K562 (cell line): ENCODE measurements around the gene PRICKLE2. TPM values are rescaled to one million over a fixed set of nuclear protein-coding genes. Genes with fewer than 3 reads are reported as not detected.

Source experiments
- ATAC-seq: fragments of 200-7000 bp; cut with Tn5 transposase; 3 replicates; pipeline ENCODE4 v1.9.1; 2020; ENCODE audit warnings: moderate library complexity
- BruUV-seq: library from RNA; stranded (reverse); fragments of 400-500 nt; replicated peaks from 2 replicates; lab custom pipeline; 2021; lab: Mats Ljungman, UMichigan
- CTCF ChIA-PET: fragments of 300-600 bp; formaldehyde crosslinking; extraction: SDS; loops from one replicate; lab custom pipeline; 2021; ENCODE audit warnings: low intra/inter-chr PET ratio; lab: Yijun Ruan, JAX
- POLR2A ChIA-PET: fragments of 300-600, 350-650 bp; sonication (Branson Sonifier 250); formaldehyde crosslinking; extraction: SDS; loops from one replicate; lab custom pipeline; 2021; ENCODE audit warnings: antibody characterized with exemption, inconsistent platforms; lab: Yijun Ruan, JAX
- DNase-seq, 4 experiments: peaks; one replicate each; pipeline versions ENCODE4 v3.0.0 to v3.0.0-alpha.2; 2011 to 2018; ENCODE audit warnings: low spot score in 3 of 4, mixed read lengths in 3 of 4; ENCODE audit errors: extremely low read depth in 1 of 4
- FAIRE-seq: peaks from 2 replicates; lab custom pipeline; 2011; peaks lifted over from hg19 to GRCh38; lab: Jason Lieb, UNC
- H2AFZ ChIP-seq: 2 replicates; pipeline ENCODE4 v1.6.0; 2011; ENCODE audit warnings: low read depth, low read length, control low read depth, inconsistent platforms
- H3K27ac ChIP-seq: fragments of 200-600 bp; 3 replicates; pipeline ENCODE4 v1.8.0; 2011; ENCODE audit warnings: low read depth, mild to moderate bottlenecking, control low read depth, inconsistent platforms, low read length, moderate library complexity, mixed read lengths; ENCODE audit errors: extremely low read depth
- H3K27me3 ChIP-seq, 2 experiments: fragments of 300-600 bp in 1 of 2; 2 replicates in 1 of 2; 3 replicates in 1 of 2; pipeline versions ENCODE4 v1.6.0 to v1.8.0; 2011; ENCODE audit warnings: inconsistent platforms in 2 of 2, low read length in 2 of 2, mild to moderate bottlenecking in 1 of 2, mixed read lengths in 1 of 2, moderate library complexity in 1 of 2; ENCODE audit not compliant: control insufficient read depth in 2 of 2, insufficient read depth in 2 of 2
- H3K36me3 ChIP-seq: fragments of 300-600 bp; 3 replicates; pipeline ENCODE4 v1.8.0; 2011; ENCODE audit warnings: mild to moderate bottlenecking, low read length, inconsistent platforms; ENCODE audit not compliant: control insufficient read depth, insufficient read depth
- H3K4me1 ChIP-seq, 2 experiments: fragments of 200-600 bp in 1 of 2; replicated peaks in 1 of 2; 2 replicates in 1 of 2; 3 replicates in 1 of 2; pipeline versions ENCODE4 v1.5.1 to v1.8.0; 2011; ENCODE audit warnings: inconsistent platforms in 2 of 2, low read length in 2 of 2, mild to moderate bottlenecking in 1 of 2, mixed read lengths in 1 of 2, moderate library complexity in 1 of 2; ENCODE audit not compliant: control insufficient read depth in 2 of 2, insufficient read depth in 2 of 2
- H3K4me2 ChIP-seq: 2 replicates; pipeline ENCODE4 v1.6.1; 2011; ENCODE audit warnings: low read length, control low read depth, inconsistent platforms, mixed read lengths; ENCODE audit not compliant: insufficient read depth
- H3K4me3 ChIP-seq: fragments of 200-600 bp; sonication (generic), shearing (Covaris generic); 2 replicates; pipeline ENCODE4 v1.5.1; 2016; ENCODE audit warnings: control low read depth, inconsistent platforms
- H3K79me2 ChIP-seq: fragments of 200-600 bp; 3 replicates; pipeline ENCODE4 v1.8.0; 2011; ENCODE audit warnings: low read length, inconsistent platforms; ENCODE audit not compliant: control insufficient read depth, insufficient read depth
- H3K9ac ChIP-seq, 2 experiments: 2 replicates each; pipeline versions ENCODE4 v1.6.0 to v1.6.1; 2011; ENCODE audit warnings: low read depth in 2 of 2, low read length in 2 of 2, control low read depth in 1 of 2, inconsistent platforms in 1 of 2, mild to moderate bottlenecking in 1 of 2, mixed read lengths in 1 of 2; ENCODE audit not compliant: insufficient read depth in 1 of 2
- H3K9me1 ChIP-seq: one replicate; pipeline ENCODE4 v1.6.0; 2011; ENCODE audit warnings: inconsistent platforms, mild to moderate bottlenecking, low read length, moderate library complexity; ENCODE audit not compliant: control insufficient read depth, insufficient read depth
- H3K9me3 ChIP-seq: replicated peaks from 2 replicates; pipeline ENCODE4 v1.5.1; 2011; ENCODE audit warnings: low read depth, low read length, inconsistent platforms; ENCODE audit not compliant: control insufficient read depth, insufficient read depth
- H4K20me1 ChIP-seq: replicated peaks from 2 replicates; pipeline ENCODE4 v1.6.1; 2011; ENCODE audit warnings: low read length, inconsistent platforms, mixed read lengths; ENCODE audit not compliant: control insufficient read depth, insufficient read depth
- MAZ ChIP-seq, 2 experiments: fragments of 450-650 bp in 1 of 2; sonication (generic) in 1 of 2; formaldehyde crosslinking; IDR thresholded peaks in 1 of 2; conservative IDR thresholded peaks in 1 of 2; 2 replicates each; pipeline versions ENCODE4 v1.4.0 to v1.5.0; 2020; ENCODE audit warnings: mild to moderate bottlenecking in 1 of 2, missing genetic modification reagents in 1 of 2
- in situ Hi-C: fragments of 300-500 bp; cut with MboI; formaldehyde crosslinking; loops from 4 replicates; pipeline ENCODE4 v1.15.0; 2018; ENCODE audit warnings: inconsistent platforms, mixed read lengths
- intact Hi-C: fragments of 100-400 bp; cut with micrococcal nuclease; formaldehyde crosslinking; loops from 2 replicates; pipeline ENCODE4 v1.14.2; 2022
- polyA plus RNA-seq, 8 experiments: library from polyadenylated mRNA; depleted of rRNA in 4 of 8; stranded (reverse) in 5 of 8; unstranded in 3 of 8; fragments of >200 nt; fragmentation: Nextera tagmentation in 2 of 8; fragmentation: Illumina TruSeq in 1 of 8; extraction: Ambion mirVana in 2 of 8; extraction: Trizol in 1 of 8; gene quantifications; 2 replicates each; pipeline versions ENCODE4 v1.2.1 to v1.2.3, GENCODE V29; 2011 to 2014; ENCODE audit warnings: inconsistent platforms in 1 of 8, missing spikeins in 1 of 8
- total RNA-seq, 7 experiments: library from RNA; depleted of rRNA in 6 of 7; stranded (reverse); fragments of >200 nt in 6 of 7; fragmentation: Illumina TruSeq in 2 of 7; extraction: Trizol in 2 of 7; gene quantifications; 2 replicates each; pipeline versions ENCODE4 v1.2.1 to v1.2.3, GENCODE V29; 2011 to 2021; ENCODE audit warnings: low replicate concordance in 1 of 7
- TF ChIP-seq, protein P1 (sequence below), 3 experiments: fragments of 200-800 bp in 1 of 3; fragments of 250-450 bp in 1 of 3; fragments of 450-650 bp in 1 of 3; sonication (Bioruptor Pico) in 1 of 3; sonication (Bioruptor generic) in 1 of 3; formaldehyde crosslinking in 1 of 3; IDR thresholded peaks; 2 replicates each; pipeline versions ENCODE4 v1.6.1 to v1.8.0; 2016 to 2022; ENCODE audit warnings: mild to moderate bottlenecking in 2 of 3, missing genetic modification characterization in 2 of 3, missing compliant biosample characterization in 1 of 3, moderate library complexity in 1 of 3
- TF ChIP-seq, protein P2 (sequence below): fragments of 200-800 bp; sonication (Bioruptor generic); IDR thresholded peaks from 2 replicates; pipeline ENCODE4 v1.6.1; 2016; ENCODE audit warnings: missing genetic modification characterization, missing compliant biosample characterization

Gene PRICKLE2
- total and polyA plus RNA-seq, 9 of the 15 experiments (the other 6 are each of a cell fraction or from before 2014, with no cell fraction given) = 0.07 to 0.09 TPM; not detected in 7

DNA sequence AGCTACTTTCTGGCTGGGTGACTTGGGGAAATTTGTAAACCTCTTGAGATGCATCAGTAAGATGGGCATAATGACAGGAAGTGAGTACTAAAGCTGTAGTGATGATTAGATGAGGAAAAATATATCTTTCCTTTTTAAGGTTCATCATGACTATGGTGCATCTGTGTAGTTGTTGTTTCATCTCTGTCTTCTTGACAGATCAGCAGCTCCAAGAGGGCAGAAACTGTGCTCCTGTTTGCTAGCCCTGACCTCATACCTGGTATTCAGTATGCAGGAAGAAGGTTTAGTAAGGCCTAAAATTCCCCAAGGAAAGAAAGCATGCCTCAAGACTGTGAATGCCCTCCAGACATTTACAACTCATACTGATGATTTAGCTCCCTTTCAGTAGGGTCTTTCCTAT, 119.5 kb downstream of the PRICKLE2 start:
- Histone ChIP-seq H3K36me3 (no peaks in the 10 kb centered on the region), H3K4me1 (no peaks in the 10 kb centered on the region), H3K4me2 (no peak overlapping the region), H3K9me3 (no peaks in the 10 kb centered on the region), H3K79me2 (no peaks in the 10 kb centered on the region), H2AFZ (no peak overlapping the region), H3K27ac (no peak overlapping the region), H3K9me1 (no peaks in the 10 kb centered on the region), H3K4me3 (no peak overlapping the region), H3K27me3 (peaks cover 0 to 11% of the 10 kb centered on the region in 2 experiments; a peak in 1 of 5 replicates), H3K9ac (no peak overlapping the region), H4K20me1 (no peaks in the 10 kb centered on the region)
- TF ChIP-seq, protein P1, sequence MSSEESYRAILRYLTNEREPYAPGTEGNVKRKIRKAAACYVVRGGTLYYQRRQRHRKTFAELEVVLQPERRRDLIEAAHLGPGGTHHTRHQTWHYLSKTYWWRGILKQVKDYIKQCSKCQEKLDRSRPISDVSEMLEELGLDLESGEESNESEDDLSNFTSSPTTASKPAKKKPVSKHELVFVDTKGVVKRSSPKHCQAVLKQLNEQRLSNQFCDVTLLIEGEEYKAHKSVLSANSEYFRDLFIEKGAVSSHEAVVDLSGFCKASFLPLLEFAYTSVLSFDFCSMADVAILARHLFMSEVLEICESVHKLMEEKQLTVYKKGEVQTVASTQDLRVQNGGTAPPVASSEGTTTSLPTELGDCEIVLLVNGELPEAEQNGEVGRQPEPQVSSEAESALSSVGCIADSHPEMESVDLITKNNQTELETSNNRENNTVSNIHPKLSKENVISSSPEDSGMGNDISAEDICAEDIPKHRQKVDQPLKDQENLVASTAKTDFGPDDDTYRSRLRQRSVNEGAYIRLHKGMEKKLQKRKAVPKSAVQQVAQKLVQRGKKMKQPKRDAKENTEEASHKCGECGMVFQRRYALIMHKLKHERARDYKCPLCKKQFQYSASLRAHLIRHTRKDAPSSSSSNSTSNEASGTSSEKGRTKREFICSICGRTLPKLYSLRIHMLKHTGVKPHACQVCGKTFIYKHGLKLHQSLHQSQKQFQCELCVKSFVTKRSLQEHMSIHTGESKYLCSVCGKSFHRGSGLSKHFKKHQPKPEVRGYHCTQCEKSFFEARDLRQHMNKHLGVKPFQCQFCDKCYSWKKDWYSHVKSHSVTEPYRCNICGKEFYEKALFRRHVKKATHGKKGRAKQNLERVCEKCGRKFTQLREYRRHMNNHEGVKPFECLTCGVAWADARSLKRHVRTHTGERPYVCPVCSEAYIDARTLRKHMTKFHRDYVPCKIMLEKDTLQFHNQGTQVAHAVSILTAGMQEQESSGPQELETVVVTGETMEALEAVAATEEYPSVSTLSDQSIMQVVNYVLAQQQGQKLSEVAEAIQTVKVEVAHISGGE (CRISPR knock-in tag; IDR thresholded peaks at IDR 0.05) = peak in 1 of 3 experiments; percentile 38; a peak in 1 of 6 replicates
- TF ChIP-seq, protein P2, sequence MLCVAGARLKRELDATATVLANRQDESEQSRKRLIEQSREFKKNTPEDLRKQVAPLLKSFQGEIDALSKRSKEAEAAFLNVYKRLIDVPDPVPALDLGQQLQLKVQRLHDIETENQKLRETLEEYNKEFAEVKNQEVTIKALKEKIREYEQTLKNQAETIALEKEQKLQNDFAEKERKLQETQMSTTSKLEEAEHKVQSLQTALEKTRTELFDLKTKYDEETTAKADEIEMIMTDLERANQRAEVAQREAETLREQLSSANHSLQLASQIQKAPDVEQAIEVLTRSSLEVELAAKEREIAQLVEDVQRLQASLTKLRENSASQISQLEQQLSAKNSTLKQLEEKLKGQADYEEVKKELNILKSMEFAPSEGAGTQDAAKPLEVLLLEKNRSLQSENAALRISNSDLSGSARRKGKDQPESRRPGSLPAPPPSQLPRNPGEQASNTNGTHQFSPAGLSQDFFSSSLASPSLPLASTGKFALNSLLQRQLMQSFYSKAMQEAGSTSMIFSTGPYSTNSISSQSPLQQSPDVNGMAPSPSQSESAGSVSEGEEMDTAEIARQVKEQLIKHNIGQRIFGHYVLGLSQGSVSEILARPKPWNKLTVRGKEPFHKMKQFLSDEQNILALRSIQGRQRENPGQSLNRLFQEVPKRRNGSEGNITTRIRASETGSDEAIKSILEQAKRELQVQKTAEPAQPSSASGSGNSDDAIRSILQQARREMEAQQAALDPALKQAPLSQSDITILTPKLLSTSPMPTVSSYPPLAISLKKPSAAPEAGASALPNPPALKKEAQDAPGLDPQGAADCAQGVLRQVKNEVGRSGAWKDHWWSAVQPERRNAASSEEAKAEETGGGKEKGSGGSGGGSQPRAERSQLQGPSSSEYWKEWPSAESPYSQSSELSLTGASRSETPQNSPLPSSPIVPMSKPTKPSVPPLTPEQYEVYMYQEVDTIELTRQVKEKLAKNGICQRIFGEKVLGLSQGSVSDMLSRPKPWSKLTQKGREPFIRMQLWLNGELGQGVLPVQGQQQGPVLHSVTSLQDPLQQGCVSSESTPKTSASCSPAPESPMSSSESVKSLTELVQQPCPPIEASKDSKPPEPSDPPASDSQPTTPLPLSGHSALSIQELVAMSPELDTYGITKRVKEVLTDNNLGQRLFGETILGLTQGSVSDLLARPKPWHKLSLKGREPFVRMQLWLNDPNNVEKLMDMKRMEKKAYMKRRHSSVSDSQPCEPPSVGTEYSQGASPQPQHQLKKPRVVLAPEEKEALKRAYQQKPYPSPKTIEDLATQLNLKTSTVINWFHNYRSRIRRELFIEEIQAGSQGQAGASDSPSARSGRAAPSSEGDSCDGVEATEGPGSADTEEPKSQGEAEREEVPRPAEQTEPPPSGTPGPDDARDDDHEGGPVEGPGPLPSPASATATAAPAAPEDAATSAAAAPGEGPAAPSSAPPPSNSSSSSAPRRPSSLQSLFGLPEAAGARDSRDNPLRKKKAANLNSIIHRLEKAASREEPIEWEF (CRISPR knock-in tag) = no peak
- no peak for TF ChIP-seq MAZ (CRISPR knock-in tag; conservative IDR thresholded peaks at IDR 0.05 in 1 of 2, IDR thresholded peaks at IDR 0.05 in 1 of 2)
- no peak for FAIRE-seq
- intact Hi-C loops = no loop called here
- in situ Hi-C loops = no loop called here
- ATAC-seq = no peak
- ChIA-PET POLR2A (interaction anchor here (0.7 kb wide), 1 partner anchor 767 kb away, joined by 3 read pairs; no protein-coding TSS in a partner anchor), CTCF (no interaction called here)
- no TSS peak for BruUV-seq
- no peak for DNase-seq
